Keratinocyte (primary cell): Measurements from ENCODE around the gene FGFBP1.

ENCODE experiments used
- CTCF ChIP-seq, 3 experiments: IDR thresholded peaks in 1 of 3; conservative IDR thresholded peaks in 1 of 3; optimal IDR thresholded peaks in 1 of 3; 2 replicates in 2 of 3; 3 replicates in 1 of 3; pipeline versions ENCODE3 to v1.5.1; 2011; ENCODE audit warnings: low read length in 3 of 3, mild to moderate bottlenecking in 3 of 3, moderate library complexity in 2 of 3, control low read depth in 1 of 3, inconsistent platforms in 1 of 3; ENCODE audit not compliant: insufficient read depth in 2 of 3; ENCODE audit errors: extremely low read depth in 1 of 3
- EZH2 ChIP-seq: IDR thresholded peaks from one replicate; pipeline ENCODE4 v1.6.1; 2012; ENCODE audit warnings: inconsistent platforms, mild to moderate bottlenecking, low read length, moderate library complexity

GRCh38 chr4:15914291-15914690 is 24.2 kb downstream of the FGFBP1 start:
- TF ChIP-seq CTCF (optimal IDR thresholded peaks at IDR 0.05 in 1 of 3, IDR thresholded peaks at IDR 0.05 in 1 of 3, conservative IDR thresholded peaks at IDR 0.05 in 1 of 3; ENCODE audit: extremely low read depth in 1 of 3, insufficient read depth in 2 of 3, low read length in 3 of 3) = no peak
- no peak for TF ChIP-seq EZH2
